Activated T-cell treated with anti-CD3 and anti-CD28 coated beads, Interleukin-2, amount 50 U/mL, for 72 hours (primary cell): ENCODE measurements around the gene RC3H1. TPM values are rescaled to one million over a fixed set of nuclear protein-coding genes. Genes with fewer than 3 reads are reported as not detected.
"Not testable (repeated sequence)": the region's sequence is repeated elsewhere in the genome, so short reads cannot be mapped to it uniquely, and the experiment has no call there.

Experiments
- ATAC-seq, 2 donors: fragments of 150-1000 bp; cut with Tn5 transposase; replicated peaks in 1 of 2; 2 replicates each; pipeline ENCODE4 v1.10.0; 2021; ENCODE audit warnings: moderate library complexity in 2 of 2, mild to moderate bottlenecking in 1 of 2
- DNase-seq, 2 donors: peaks; one replicate each; pipeline ENCODE4 v3.0.0; 2021 to 2022; ENCODE audit warnings: mixed read lengths in 1 of 2
- H3K27ac Mint-ChIP-seq: one replicate; pipeline ENCODE4 v1.8.0; 2022; ENCODE audit warnings: mild to moderate bottlenecking, moderate library complexity, mixed read lengths
- H3K27me3 Mint-ChIP-seq: one replicate; pipeline ENCODE4 v1.8.0; 2022; ENCODE audit warnings: low read depth, mixed read lengths
- H3K36me3 Mint-ChIP-seq, 2 donors: one replicate each; pipeline ENCODE4 v1.8.0; 2022; ENCODE audit warnings: mixed read lengths in 2 of 2, mild to moderate bottlenecking in 1 of 2; ENCODE audit not compliant: insufficient read depth in 2 of 2
- H3K4me1 Mint-ChIP-seq: one replicate; pipeline ENCODE4 v1.8.0; 2022; ENCODE audit warnings: low read depth, mixed read lengths
- H3K4me3 Mint-ChIP-seq, 2 donors: one replicate each; pipeline ENCODE4 v1.8.0; 2022; ENCODE audit warnings: mild to moderate bottlenecking in 2 of 2, mixed read lengths in 2 of 2, moderate library complexity in 2 of 2
- H3K9me3 Mint-ChIP-seq, 2 donors: one replicate each; pipeline ENCODE4 v1.8.0; 2022; ENCODE audit warnings: mixed read lengths in 2 of 2
- total RNA-seq, 2 donors: library from RNA; stranded (reverse); gene quantifications; one replicate each; pipeline ENCODE4 v1.2.3, GENCODE V29; 2022

RC3H1 gene
- total RNA-seq, 2 donors from 2014 or later: 28.1 to 33.5 TPM

DNA sequence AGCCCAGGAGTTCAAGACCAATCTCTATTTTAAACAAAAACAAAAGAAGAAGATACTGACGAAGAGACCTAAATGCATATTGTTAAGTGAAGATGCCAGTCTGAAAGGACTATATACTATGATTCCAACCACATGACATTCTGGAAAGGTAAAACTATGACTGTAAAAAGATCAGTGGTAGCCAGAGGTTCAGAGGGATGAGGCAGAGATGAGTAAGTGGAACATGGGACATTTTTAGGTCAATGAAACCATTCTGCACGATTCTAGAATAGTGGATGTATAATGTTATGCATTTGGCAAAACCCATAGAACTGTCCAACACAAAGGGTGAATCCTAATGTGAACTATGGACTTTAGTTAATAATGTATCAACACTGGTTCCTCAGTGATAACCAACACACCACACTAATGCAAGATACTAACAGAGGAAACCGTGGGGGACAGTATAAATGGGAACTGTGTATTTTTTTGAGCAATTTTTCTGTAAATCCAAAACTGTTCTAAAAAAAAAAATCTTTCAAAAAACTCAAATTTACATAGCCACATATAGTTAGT, 8.2 kb downstream of the RC3H1 start:
- peaks cover 54% of the 10 kb centered on the region for H3K4me1 Mint-ChIP-seq

DNA sequence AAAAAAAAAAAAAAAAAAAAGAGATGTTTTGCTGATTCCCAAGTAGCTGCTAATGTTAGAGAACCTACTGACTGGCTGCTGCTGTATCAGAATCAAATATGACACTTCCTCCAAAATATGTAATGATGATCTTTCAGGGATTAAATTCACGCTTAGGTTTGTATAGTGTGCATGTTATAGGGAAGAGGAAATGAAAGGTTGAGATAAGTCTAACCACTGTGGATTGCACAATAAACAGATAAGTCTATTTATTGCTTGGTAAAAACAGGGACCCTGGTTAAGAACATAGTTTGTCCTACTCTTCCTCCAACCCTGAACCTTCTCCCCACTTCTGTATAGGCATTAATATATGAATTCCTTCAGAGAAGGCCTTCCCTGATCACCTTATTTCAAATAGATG, 13.2 kb downstream of the RC3H1 start:
- DNase-seq (no peak), ATAC-seq (no peak)
- Mint-ChIP-seq H3K4me1 (peaks cover 44% of the 10 kb centered on the region), H3K4me3 (no peak overlapping the region), H3K27ac (no peak overlapping the region), H3K36me3 (peaks cover 2 to 4% of the 10 kb centered on the region in 2 donors), H3K27me3 (no peaks in the 10 kb centered on the region), H3K9me3 (no peaks in the 10 kb centered on the region)

More for the DNA sequence above, 8.2 kb downstream of the RC3H1 start:
- Mint-ChIP-seq H3K27ac (no peak overlapping the region), H3K4me3 (peak overlapping the region in 1 of 2 donors; percentile 36), H3K36me3 (peaks cover 2 to 4% of the 10 kb centered on the region in 2 donors), H3K27me3 (no peaks in the 10 kb centered on the region), H3K9me3 (no peaks in the 10 kb centered on the region)
- ATAC-seq (peak; percentile 71 to 73), DNase-seq (no peak)

DNA sequence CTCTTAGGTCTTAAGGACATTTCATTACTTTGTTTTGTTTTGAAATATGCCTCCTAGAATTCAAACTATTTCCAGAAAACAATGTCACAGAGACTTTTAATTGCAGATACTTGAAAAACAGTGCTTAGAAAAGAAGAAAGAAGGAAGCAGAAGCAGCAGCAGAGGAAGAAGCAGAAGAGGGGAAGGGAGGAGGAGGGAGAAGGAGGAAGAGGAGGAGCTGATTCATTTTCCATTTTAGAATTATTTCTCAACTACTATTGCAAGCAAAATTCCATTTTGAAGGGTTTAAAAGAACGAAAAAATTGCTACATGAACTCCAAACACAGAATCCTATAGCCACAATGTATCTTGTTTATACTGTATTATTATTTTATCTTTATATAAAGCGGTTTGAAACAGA, 13.9 kb downstream of the RC3H1 start:
- H3K4me1 Mint-ChIP-seq: peaks cover 38% of the 10 kb centered on the region

DNA sequence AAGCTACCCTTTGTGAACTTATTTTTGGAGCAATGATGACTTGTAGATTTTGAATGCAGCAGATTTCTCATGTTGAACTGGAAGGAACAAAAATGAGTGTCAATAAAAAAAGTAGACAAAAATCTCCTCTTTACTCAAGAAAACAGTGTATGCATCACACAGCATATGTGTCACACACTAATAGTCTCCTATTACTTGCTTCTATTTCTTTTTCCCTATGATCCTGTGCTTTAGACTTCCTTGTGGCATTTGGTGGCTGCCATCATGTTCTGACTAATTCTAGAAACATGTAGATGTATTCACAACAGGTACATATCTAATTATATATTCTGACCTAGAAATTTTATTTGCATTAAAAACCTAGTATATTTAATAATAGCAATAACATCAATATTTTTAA, 14.3 kb downstream of the RC3H1 start:
- Mint-ChIP-seq H3K4me1 (peaks cover 38% of the 10 kb centered on the region), H3K4me3 (no peak overlapping the region), H3K27ac (no peak overlapping the region), H3K27me3 (no peaks in the 10 kb centered on the region), H3K36me3 (peaks cover 1 to 4% of the 10 kb centered on the region in 2 donors), H3K9me3 (no peaks in the 10 kb centered on the region)
- ATAC-seq (no peak), DNase-seq (no peak)

More for the DNA sequence above, 13.9 kb downstream of the RC3H1 start:
- no peaks in the 10 kb centered on the region for H3K9me3 Mint-ChIP-seq
- H3K27ac Mint-ChIP-seq: no peak overlapping the region
- DNase-seq (no peak), ATAC-seq (no peak)
- peaks cover 4% of the 10 kb centered on the region in 2 donors for H3K36me3 Mint-ChIP-seq
- H3K4me3 Mint-ChIP-seq: no peak overlapping the region
- no peaks in the 10 kb centered on the region for H3K27me3 Mint-ChIP-seq

DNA sequence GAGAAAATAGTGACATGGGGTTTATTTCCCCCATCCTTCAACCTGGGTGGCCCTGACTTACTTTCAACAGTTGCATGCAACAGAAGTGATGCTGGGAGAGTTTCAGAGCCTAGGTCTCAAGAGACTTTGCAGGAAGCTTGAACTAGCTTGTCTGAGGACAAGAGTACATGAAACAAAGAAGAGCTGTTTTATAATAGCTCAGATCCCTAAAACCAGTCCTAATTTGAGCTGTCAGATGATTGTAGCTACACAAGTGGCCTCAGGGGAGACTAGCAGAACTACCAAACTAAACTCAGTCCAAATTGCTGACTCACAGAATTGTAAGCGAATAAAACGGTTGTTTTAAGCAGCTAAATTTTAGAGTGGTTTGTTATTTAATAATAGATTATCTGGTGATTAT, 17.1 kb downstream of the RC3H1 start:
- peaks cover 23% of the 10 kb centered on the region for H3K4me1 Mint-ChIP-seq
- H3K36me3 Mint-ChIP-seq: peaks cover 0 to 2% of the 10 kb centered on the region in 2 donors
- H3K4me3 Mint-ChIP-seq: no peak overlapping the region
- H3K9me3 Mint-ChIP-seq: no peaks in the 10 kb centered on the region
- H3K27me3 Mint-ChIP-seq: no peaks in the 10 kb centered on the region
- ATAC-seq (no peak), DNase-seq (no peak)
- H3K27ac Mint-ChIP-seq: no peak overlapping the region

DNA sequence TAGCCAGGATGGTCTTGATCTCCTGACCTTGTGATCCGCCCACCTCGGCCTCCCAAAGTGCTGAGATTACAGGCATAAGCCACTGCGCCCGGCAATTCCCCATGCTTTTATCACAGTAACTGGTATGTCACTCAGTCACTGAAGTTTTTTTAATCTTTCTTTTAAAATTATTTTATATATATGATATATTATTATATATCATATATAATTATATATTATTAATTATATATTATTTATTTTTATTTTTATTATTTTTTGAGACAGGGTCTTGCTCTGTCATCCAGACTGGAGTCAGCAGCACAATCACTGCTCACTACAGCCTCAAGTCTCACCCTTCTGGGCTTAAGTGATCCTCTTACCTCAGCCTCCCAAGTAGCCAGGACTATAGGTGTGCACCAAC, 18.3 kb downstream of the RC3H1 start:
- H3K4me1 Mint-ChIP-seq: peaks cover 20% of the 10 kb centered on the region
- H3K27me3 Mint-ChIP-seq: no peaks in the 10 kb centered on the region
- peaks cover 0 to 2% of the 10 kb centered on the region in 2 donors for H3K36me3 Mint-ChIP-seq
- DNase-seq (no peak), ATAC-seq (no peak)
- H3K4me3 Mint-ChIP-seq: no peak overlapping the region
- no peak overlapping the region for H3K27ac Mint-ChIP-seq
- H3K9me3 Mint-ChIP-seq: no peaks in the 10 kb centered on the region

DNA sequence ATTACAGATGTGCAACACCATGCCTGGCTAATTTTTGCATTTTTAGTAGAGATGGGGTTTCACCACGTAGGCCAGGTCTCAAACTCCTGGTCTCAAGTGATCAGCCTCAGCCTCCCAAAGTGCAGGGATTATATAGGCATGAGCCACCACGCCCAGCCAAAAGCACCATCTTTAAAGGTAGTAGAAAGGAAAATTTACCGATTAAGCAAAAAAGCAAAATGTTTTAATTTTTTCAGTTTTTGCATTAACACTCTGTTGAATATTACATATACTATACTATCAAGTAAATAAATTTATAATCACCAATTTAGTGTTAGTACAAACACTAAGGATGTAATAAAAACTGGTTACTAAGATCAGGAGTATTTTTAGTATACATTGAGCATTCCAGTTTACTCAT, 20.6 kb downstream of the RC3H1 start:
- no peak for ATAC-seq
- Mint-ChIP-seq H3K4me1 (peaks cover 13% of the 10 kb centered on the region), H3K4me3 (no peak overlapping the region), H3K36me3 (peaks cover 0 to 2% of the 10 kb centered on the region in 2 donors), H3K9me3 (no peaks in the 10 kb centered on the region), H3K27me3 (no peaks in the 10 kb centered on the region), H3K27ac (no peak overlapping the region)
- no peak for DNase-seq

GRCh38 chr1:174000371-174000770, 21.8 kb downstream of the RC3H1 start:
- DNase-seq (no peak), ATAC-seq (no peak)
- peaks cover 0 to 2% of the 10 kb centered on the region in 2 donors for H3K36me3 Mint-ChIP-seq
- H3K4me1 Mint-ChIP-seq: peaks cover 19% of the 10 kb centered on the region
- H3K27me3 Mint-ChIP-seq: no peaks in the 10 kb centered on the region
- H3K4me3 Mint-ChIP-seq: no peak overlapping the region
- H3K27ac Mint-ChIP-seq: no peak overlapping the region
- no peaks in the 10 kb centered on the region for H3K9me3 Mint-ChIP-seq

DNA sequence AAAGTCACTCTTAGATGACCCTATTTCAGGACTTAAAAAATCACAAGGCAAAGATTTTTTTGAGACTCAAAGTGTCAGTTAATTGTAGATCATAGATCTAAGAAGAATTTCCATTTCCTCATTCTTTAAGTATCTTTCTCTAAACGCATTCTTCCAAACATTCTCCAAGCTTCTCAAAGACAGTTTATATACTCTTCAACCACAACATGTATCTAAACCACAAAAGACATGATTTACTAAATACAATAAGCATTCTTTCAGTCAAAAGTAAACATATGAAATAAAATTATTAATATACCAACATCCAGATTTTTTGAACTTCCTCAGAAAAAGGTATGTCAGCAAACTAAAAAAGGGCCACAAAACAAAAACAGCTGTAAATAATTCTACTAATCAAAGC, 24.4 kb downstream of the RC3H1 start:
- Mint-ChIP-seq H3K27me3 (no peaks in the 10 kb centered on the region), H3K36me3 (no peaks in the 10 kb centered on the region), H3K27ac (no peak overlapping the region)

GRCh38 chr1:173996995-173997394, 25.2 kb downstream of the RC3H1 start:
- H3K27ac Mint-ChIP-seq: no peak overlapping the region
- no peak overlapping the region for H3K4me3 Mint-ChIP-seq
- no peaks in the 10 kb centered on the region for H3K9me3 Mint-ChIP-seq
- H3K4me1 Mint-ChIP-seq: peaks cover 25% of the 10 kb centered on the region
- ATAC-seq (no peak), DNase-seq (no peak)
- no peaks in the 10 kb centered on the region for H3K27me3 Mint-ChIP-seq
- H3K36me3 Mint-ChIP-seq: peaks cover 1 to 7% of the 10 kb centered on the region in 2 donors

More for the DNA sequence above, 24.4 kb downstream of the RC3H1 start:
- DNase-seq (no peak), ATAC-seq (no peak)
- Mint-ChIP-seq H3K4me3 (no peak overlapping the region), H3K4me1 (peaks cover 25% of the 10 kb centered on the region), H3K9me3 (no peaks in the 10 kb centered on the region)

GRCh38 chr1:173995475-173995874, 26.7 kb downstream of the RC3H1 start:
- H3K9me3 Mint-ChIP-seq: no peaks in the 10 kb centered on the region
- H3K4me1 Mint-ChIP-seq: peaks cover 25% of the 10 kb centered on the region
- H3K27me3 Mint-ChIP-seq: no peaks in the 10 kb centered on the region
- peak overlapping the region; percentile 51 for H3K27ac Mint-ChIP-seq
- ATAC-seq (peak; percentile 66 to 78), DNase-seq (no peak)
- H3K36me3 Mint-ChIP-seq: peaks cover 4 to 14% of the 10 kb centered on the region in 2 donors
- no peak overlapping the region for H3K4me3 Mint-ChIP-seq

GRCh38 chr1:173993948-173994347, 28.2 kb downstream of the RC3H1 start:
- ATAC-seq, H3K9me3 Mint-ChIP-seq, H3K27ac Mint-ChIP-seq, H3K27me3 Mint-ChIP-seq, DNase-seq, H3K4me3 Mint-ChIP-seq: not testable (repeated sequence)
- Mint-ChIP-seq H3K4me1 (peaks cover 25% of the 10 kb centered on the region), H3K36me3 (peaks cover 4 to 18% of the 10 kb centered on the region in 2 donors)

DNA sequence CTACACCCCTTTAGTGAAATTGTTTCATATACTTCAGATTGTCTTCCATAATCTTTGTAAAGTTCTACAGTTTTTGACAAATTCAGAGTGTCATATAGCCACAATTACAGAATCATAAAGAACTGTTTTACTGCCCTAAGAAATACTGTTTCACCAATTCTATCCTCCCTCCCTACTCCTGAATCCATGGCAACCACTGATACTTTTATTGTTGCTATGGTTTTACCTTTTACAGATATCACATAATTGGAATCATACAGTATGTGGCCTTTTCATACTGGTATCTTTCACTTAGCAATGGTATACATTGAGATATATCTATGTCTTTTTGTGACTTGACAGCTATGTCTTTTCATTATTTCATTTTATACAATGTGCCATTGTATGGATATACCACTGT, 34.1 kb downstream of the RC3H1 start:
- ATAC-seq (no peak), DNase-seq (no peak)
- Mint-ChIP-seq H3K27me3 (no peaks in the 10 kb centered on the region), H3K27ac (peak overlapping the region; percentile 85), H3K9me3 (no peaks in the 10 kb centered on the region), H3K4me1 (no peaks in the 10 kb centered on the region), H3K4me3 (no peak overlapping the region), H3K36me3 (peaks cover 4 to 22% of the 10 kb centered on the region in 2 donors)

DNA sequence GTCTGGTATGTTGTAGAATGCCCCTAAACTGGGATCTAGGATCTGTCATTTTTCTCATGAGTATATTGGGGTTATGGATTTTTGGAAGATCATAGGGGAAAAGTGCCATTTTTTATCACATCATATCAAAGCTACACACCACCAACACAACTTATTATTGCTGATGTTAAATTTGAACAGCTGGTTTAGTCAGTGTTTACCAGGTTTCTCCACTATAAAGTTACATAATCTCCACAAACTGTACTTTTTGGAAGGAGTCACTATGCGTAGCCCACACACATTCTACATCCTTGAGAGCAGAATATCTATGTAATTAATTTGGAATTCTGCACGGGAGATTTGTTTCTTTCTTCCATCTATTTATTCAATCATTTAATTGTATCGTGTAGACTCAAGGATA, 35.2 kb downstream of the RC3H1 start:
- H3K4me1 Mint-ChIP-seq: no peaks in the 10 kb centered on the region

More for the DNA sequence above, 35.2 kb downstream of the RC3H1 start:
- H3K27ac Mint-ChIP-seq: peak overlapping the region; percentile 43
- no peak overlapping the region for H3K4me3 Mint-ChIP-seq
- H3K9me3 Mint-ChIP-seq: no peaks in the 10 kb centered on the region
- H3K27me3 Mint-ChIP-seq: no peaks in the 10 kb centered on the region
- DNase-seq (no peak), ATAC-seq (no peak)
- peaks cover 2 to 15% of the 10 kb centered on the region in 2 donors for H3K36me3 Mint-ChIP-seq
